HG02623 (cell line): ENCODE data around the gene RFWD3.
"Not testable (repeated sequence)": the region's sequence is repeated elsewhere in the genome, so short reads cannot be mapped to it uniquely, and the experiment has no call there.

ENCODE experiments used
- ATAC-seq: cut with Tn5 transposase; IDR thresholded peaks from one replicate; pipeline ENCODE4 v1.9.1; 2021; ENCODE audit warnings: moderate library complexity; ENCODE audit not compliant: unreplicated experiment

RFWD3 gene

GRCh38 chr16:74666425-74667254 lies at the start of gene RFWD3:
TSS of gene RFWD3 (minus strand) at chr16:74666877. CDS start at chr16:74661449, 5,428 bp downstream.
- ATAC-seq: peak; percentile 100

GRCh38 chr16:74716355-74716754 lies 49.7 kb upstream of the RFWD3 start:
- ATAC-seq: no peak

- no peak for ATAC-seq
Observed at GRCh38 chr16:74713876-74714275, 47.2 kb upstream of the RFWD3 start.

GRCh38 chr16:74713325-74713724 lies 46.6 kb upstream of the RFWD3 start:
- ATAC-seq: no peak

- ATAC-seq: no peak
Observed at GRCh38 chr16:74711938-74712337, 45.3 kb upstream of the RFWD3 start.

GRCh38 chr16:74710401-74710800 lies 43.7 kb upstream of the RFWD3 start:
- no peak for ATAC-seq

- ATAC-seq: peak; percentile 80
Observed at GRCh38 chr16:74709441-74709877, 42.8 kb upstream of the RFWD3 start.

- peak; percentile 33 for ATAC-seq
Observed at GRCh38 chr16:74700438-74701225, 34.0 kb upstream of the RFWD3 start, which contains the start of gene MLKL. TSS of gene MLKL (minus strand) at chr16:74700862. CDS start at chr16:74695757, 5,105 bp downstream.

GRCh38 chr16:74700116-74700437 lies 33.4 kb upstream of the RFWD3 start:
- no peak for ATAC-seq

- no peak for ATAC-seq
Observed at GRCh38 chr16:74699666-74700065, 33.0 kb upstream of the RFWD3 start.

GRCh38 chr16:74698222-74698621 lies 31.5 kb upstream of the RFWD3 start:
- ATAC-seq: no peak

- ATAC-seq: peak; percentile 82
Observed at GRCh38 chr16:74695450-74696422, 29.1 kb upstream of the RFWD3 start.

GRCh38 chr16:74691093-74691855 lies 24.6 kb upstream of the RFWD3 start:
- no peak for ATAC-seq

GRCh38 chr16:74682556-74682955 lies 15.9 kb upstream of the RFWD3 start:
- ATAC-seq: no peak

- no peak for ATAC-seq
Observed at GRCh38 chr16:74680681-74681080, 14.0 kb upstream of the RFWD3 start.

GRCh38 chr16:74679983-74680382 lies 13.3 kb upstream of the RFWD3 start:
- ATAC-seq: no peak

GRCh38 chr16:74677868-74678267 lies 11.2 kb upstream of the RFWD3 start:
- ATAC-seq: no peak

- ATAC-seq: no peak
Observed at GRCh38 chr16:74673876-74674275, 7.2 kb upstream of the RFWD3 start.

GRCh38 chr16:74668877-74669276 lies 2.2 kb upstream of the RFWD3 start:
- ATAC-seq: not testable (repeated sequence)

- ATAC-seq: no peak
Observed at GRCh38 chr16:74667255-74667700, 601 bp upstream of the RFWD3 start.
